HCT116 (cell line): ENCODE measurements around the gene TES. TPM values are rescaled to one million over a fixed set of nuclear protein-coding genes. Genes with fewer than 3 reads are reported as not detected.

Experiments used
- ATAC-seq: fragments of 200-7000 bp; cut with Tn5 transposase; 2 replicates; pipeline ENCODE4 v1.9.1; 2020; ENCODE audit warnings: mild to moderate bottlenecking, moderate library complexity
- BruUV-seq: library from RNA; stranded (reverse); fragments of 400-500 nt; replicated peaks from 2 replicates; lab custom pipeline; 2021; lab: Mats Ljungman, UMichigan
- CTCF ChIA-PET: fragments of 300-600 bp; sonication (Branson Sonifier 250); formaldehyde crosslinking; loops from one replicate; lab custom pipeline; 2021; ENCODE audit warnings: antibody characterized with exemption; lab: Charles Lee
- POLR2A ChIA-PET: fragments of 300-600, 350-600 bp; sonication (Branson Sonifier 250); formaldehyde crosslinking; loops from one replicate; lab custom pipeline; 2021; ENCODE audit warnings: antibody characterized with exemption; lab: Charles Lee
- RAD21 ChIA-PET, 2 experiments: fragments of 300-600 bp; sonication (Branson Sonifier 250); formaldehyde crosslinking; loops; one replicate each; lab custom pipeline; 2023; ENCODE audit warnings: low total read pairs in 2 of 2; ENCODE audit not compliant: uncharacterized antibody in 2 of 2, unreplicated experiment in 2 of 2, low non-redundant PET in 1 of 2; lab: Charles Lee
- DNase-seq: peaks from one replicate; pipeline ENCODE4 v3.0.0-alpha.2; 2010; ENCODE audit warnings: low read depth, low spot score
- H2AFZ ChIP-seq: fragments of 200-600 bp; shearing (Covaris generic), sonication (generic); 2 replicates; pipeline ENCODE4 v1.6.1; 2017; ENCODE audit warnings: low read depth, mixed run types, mixed read lengths, antibody characterized with exemption, low read length; ENCODE audit not compliant: poor library complexity, severe bottlenecking
- H3K27ac ChIP-seq: 2 replicates; pipeline ENCODE4 v1.5.1; 2012; ENCODE audit warnings: low read depth, low read length
- H3K27me3 ChIP-seq: fragments of 200-600 bp; sonication (generic); 2 replicates; pipeline ENCODE4 v1.6.1; 2016; ENCODE audit warnings: mixed run types, low read length, mixed read lengths; ENCODE audit not compliant: insufficient read depth
- H3K36me3 ChIP-seq, 2 experiments: fragments of 200-500 bp in 1 of 2; fragments of 200-600 bp in 1 of 2; sonication (Bioruptor generic) in 1 of 2; sonication (generic) in 1 of 2; 2 replicates each; pipeline versions ENCODE4 v1.5.1 to v1.6.1; 2014 to 2016; ENCODE audit warnings: low read length in 2 of 2, inconsistent platforms in 1 of 2, mixed read lengths in 1 of 2, mixed run types in 1 of 2; ENCODE audit not compliant: insufficient read depth in 2 of 2, control insufficient read depth in 1 of 2
- H3K4me1 ChIP-seq, 2 experiments: fragments of 200-600 bp in 1 of 2; sonication (generic) in 1 of 2; 2 replicates each; pipeline versions ENCODE4 v1.5.1 to v1.6.1; 2012 to 2017; ENCODE audit warnings: low read length in 2 of 2, inconsistent platforms in 1 of 2, mild to moderate bottlenecking in 1 of 2, mixed read lengths in 1 of 2, mixed run types in 1 of 2, moderate library complexity in 1 of 2; ENCODE audit not compliant: insufficient read depth in 2 of 2, control insufficient read depth in 1 of 2
- H3K4me2 ChIP-seq: fragments of 200-600 bp; sonication (generic); 2 replicates; pipeline ENCODE4 v1.6.1; 2017; ENCODE audit warnings: mixed run types, low read length, mixed read lengths
- H3K4me3 ChIP-seq, 2 experiments: fragments of 200-600 bp in 1 of 2; sonication (generic) in 1 of 2; replicated peaks in 1 of 2; 2 replicates each; pipeline ENCODE4 v1.5.1; 2011 to 2016; ENCODE audit warnings: low read length in 2 of 2, control low read depth in 1 of 2, low read depth in 1 of 2, mild to moderate bottlenecking in 1 of 2, mixed read lengths in 1 of 2, mixed run types in 1 of 2
- H3K79me2 ChIP-seq: fragments of 200-600 bp; sonication (generic); 2 replicates; pipeline ENCODE4 v1.6.1; 2017; ENCODE audit warnings: mild to moderate bottlenecking, mixed run types, low read length, moderate library complexity, mixed read lengths; ENCODE audit not compliant: insufficient read depth
- H3K9ac ChIP-seq: fragments of 200-600 bp; sonication (generic); 2 replicates; pipeline ENCODE4 v1.6.1; 2016; ENCODE audit warnings: low read length, mixed read lengths
- H3K9me2 ChIP-seq: fragments of 200-600 bp; sonication (generic), shearing (Covaris generic); 2 replicates; pipeline ENCODE4 v1.6.1; 2017; ENCODE audit warnings: mixed run types, mild to moderate bottlenecking, moderate library complexity; ENCODE audit not compliant: insufficient read depth
- H3K9me3 ChIP-seq, 2 experiments: fragments of 200-500 bp in 1 of 2; fragments of 200-600 bp in 1 of 2; sonication (Bioruptor generic) in 1 of 2; sonication (generic) in 1 of 2; 2 replicates each; pipeline ENCODE4 v1.6.1; 2014 to 2017; ENCODE audit warnings: low read length in 2 of 2, mixed read lengths in 2 of 2, inconsistent platforms in 1 of 2, low read depth in 1 of 2, mild to moderate bottlenecking in 1 of 2, mixed run types in 1 of 2, moderate library complexity in 1 of 2; ENCODE audit not compliant: control insufficient read depth in 1 of 2, insufficient read depth in 1 of 2
- H4K20me1 ChIP-seq: fragments of 200-600 bp; sonication (generic), shearing (Covaris generic); 2 replicates; pipeline ENCODE4 v1.6.1; 2017; ENCODE audit warnings: mixed run types, mild to moderate bottlenecking, moderate library complexity; ENCODE audit not compliant: insufficient read depth
- ELF1 ChIP-seq: IDR thresholded peaks from 2 replicates; pipeline ENCODE4 v1.6.1; 2012; ENCODE audit warnings: low read depth, borderline replicate concordance
- EZH2phosphoT487 ChIP-seq: fragments of 200-600 bp; IDR thresholded peaks from 2 replicates; pipeline ENCODE4 v1.6.1; 2018; ENCODE audit warnings: antibody characterized with exemption, borderline replicate concordance
- JUND ChIP-seq: IDR thresholded peaks from 2 replicates; pipeline ENCODE4 v1.6.1; 2012
- SRF ChIP-seq: IDR thresholded peaks from 2 replicates; pipeline ENCODE4 v1.6.1; 2012; ENCODE audit warnings: low read depth
- TCF7L2 ChIP-seq: IDR thresholded peaks from 2 replicates; pipeline ENCODE4 v1.7.0; 2011; ENCODE audit warnings: borderline replicate concordance, inconsistent platforms; ENCODE audit not compliant: insufficient read depth, insufficient read length; ENCODE audit errors: extremely low read depth
- intact Hi-C: fragments of 100-400 bp; cut with micrococcal nuclease; formaldehyde crosslinking; loops from 2 replicates; pipeline ENCODE4 v1.10.0; 2022
- total RNA-seq: library from RNA; stranded (reverse); gene quantifications from one replicate; pipeline ENCODE4 v1.2.1, GENCODE V29; 2021; ENCODE audit not compliant: unreplicated experiment
- TF ChIP-seq, protein P1 (sequence below): IDR thresholded peaks from 2 replicates; pipeline ENCODE4 v1.6.1; 2012; ENCODE audit warnings: low read depth
- TF ChIP-seq, protein P2 (sequence below): IDR thresholded peaks from 2 replicates; pipeline ENCODE4 v1.6.1; 2011; ENCODE audit warnings: mild to moderate bottlenecking, low read length, moderate library complexity; ENCODE audit not compliant: insufficient replicate concordance; ENCODE audit errors: extremely low read depth

The TES gene
- total RNA-seq, 1 experiment from 2014 or later: 129 TPM

DNA sequence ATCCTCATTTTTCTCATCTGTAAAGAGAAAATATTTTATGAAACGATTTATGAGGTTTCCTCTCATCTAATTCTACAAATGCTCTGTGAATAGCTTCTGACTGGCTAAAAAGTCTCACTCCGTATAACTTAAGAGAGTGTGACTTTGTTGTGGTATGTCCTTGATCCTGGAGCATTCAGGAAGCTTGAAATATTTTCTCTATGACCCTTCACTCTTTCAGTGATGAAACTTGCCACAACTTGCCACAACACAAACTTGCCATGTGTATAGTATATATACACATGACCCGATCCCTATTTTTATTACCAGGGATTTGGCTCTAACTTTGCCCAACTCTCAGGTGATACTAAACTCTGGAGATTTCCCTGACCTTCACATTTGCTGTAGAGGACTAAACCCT is 74.1 kb downstream of the TES start:
- no peak overlapping the region for H3K4me3 ChIP-seq
- TF ChIP-seq, protein P1, sequence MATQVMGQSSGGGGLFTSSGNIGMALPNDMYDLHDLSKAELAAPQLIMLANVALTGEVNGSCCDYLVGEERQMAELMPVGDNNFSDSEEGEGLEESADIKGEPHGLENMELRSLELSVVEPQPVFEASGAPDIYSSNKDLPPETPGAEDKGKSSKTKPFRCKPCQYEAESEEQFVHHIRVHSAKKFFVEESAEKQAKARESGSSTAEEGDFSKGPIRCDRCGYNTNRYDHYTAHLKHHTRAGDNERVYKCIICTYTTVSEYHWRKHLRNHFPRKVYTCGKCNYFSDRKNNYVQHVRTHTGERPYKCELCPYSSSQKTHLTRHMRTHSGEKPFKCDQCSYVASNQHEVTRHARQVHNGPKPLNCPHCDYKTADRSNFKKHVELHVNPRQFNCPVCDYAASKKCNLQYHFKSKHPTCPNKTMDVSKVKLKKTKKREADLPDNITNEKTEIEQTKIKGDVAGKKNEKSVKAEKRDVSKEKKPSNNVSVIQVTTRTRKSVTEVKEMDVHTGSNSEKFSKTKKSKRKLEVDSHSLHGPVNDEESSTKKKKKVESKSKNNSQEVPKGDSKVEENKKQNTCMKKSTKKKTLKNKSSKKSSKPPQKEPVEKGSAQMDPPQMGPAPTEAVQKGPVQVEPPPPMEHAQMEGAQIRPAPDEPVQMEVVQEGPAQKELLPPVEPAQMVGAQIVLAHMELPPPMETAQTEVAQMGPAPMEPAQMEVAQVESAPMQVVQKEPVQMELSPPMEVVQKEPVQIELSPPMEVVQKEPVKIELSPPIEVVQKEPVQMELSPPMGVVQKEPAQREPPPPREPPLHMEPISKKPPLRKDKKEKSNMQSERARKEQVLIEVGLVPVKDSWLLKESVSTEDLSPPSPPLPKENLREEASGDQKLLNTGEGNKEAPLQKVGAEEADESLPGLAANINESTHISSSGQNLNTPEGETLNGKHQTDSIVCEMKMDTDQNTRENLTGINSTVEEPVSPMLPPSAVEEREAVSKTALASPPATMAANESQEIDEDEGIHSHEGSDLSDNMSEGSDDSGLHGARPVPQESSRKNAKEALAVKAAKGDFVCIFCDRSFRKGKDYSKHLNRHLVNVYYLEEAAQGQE: no peak
- TF ChIP-seq, protein P2, sequence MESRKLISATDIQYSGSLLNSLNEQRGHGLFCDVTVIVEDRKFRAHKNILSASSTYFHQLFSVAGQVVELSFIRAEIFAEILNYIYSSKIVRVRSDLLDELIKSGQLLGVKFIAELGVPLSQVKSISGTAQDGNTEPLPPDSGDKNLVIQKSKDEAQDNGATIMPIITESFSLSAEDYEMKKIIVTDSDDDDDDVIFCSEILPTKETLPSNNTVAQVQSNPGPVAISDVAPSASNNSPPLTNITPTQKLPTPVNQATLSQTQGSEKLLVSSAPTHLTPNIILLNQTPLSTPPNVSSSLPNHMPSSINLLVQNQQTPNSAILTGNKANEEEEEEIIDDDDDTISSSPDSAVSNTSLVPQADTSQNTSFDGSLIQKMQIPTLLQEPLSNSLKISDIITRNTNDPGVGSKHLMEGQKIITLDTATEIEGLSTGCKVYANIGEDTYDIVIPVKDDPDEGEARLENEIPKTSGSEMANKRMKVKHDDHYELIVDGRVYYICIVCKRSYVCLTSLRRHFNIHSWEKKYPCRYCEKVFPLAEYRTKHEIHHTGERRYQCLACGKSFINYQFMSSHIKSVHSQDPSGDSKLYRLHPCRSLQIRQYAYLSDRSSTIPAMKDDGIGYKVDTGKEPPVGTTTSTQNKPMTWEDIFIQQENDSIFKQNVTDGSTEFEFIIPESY: no peak
- TF ChIP-seq TCF7L2: no peak
- TF ChIP-seq JUND: no peak; the same call in 1 of the 2 replicates
- TF ChIP-seq ELF1: no peak
- no peak for TF ChIP-seq SRF
- TF ChIP-seq EZH2phosphoT487: no peak
- TF ChIP-seq, all 23 proteins: peak for 0
- ATAC-seq (peak; percentile 58), DNase-seq (no peak)
- peak overlapping the region; percentile 56; the same call in 1 of the 2 replicates for H3K27ac ChIP-seq
- peaks cover 42 to 47% of the 10 kb centered on the region in 2 experiments for H3K4me1 ChIP-seq
- intact Hi-C loops: no loop called here
- no peaks in the 10 kb centered on the region for H3K36me3 ChIP-seq
- H3K9me2 ChIP-seq: no peaks in the 10 kb centered on the region
- no peak overlapping the region for H3K9ac ChIP-seq
- no peaks in the 10 kb centered on the region for H3K9me3 ChIP-seq
- H3K27me3 ChIP-seq: no peaks in the 10 kb centered on the region
- no TSS peak for BruUV-seq
- H2AFZ ChIP-seq: no peak overlapping the region
- ChIA-PET POLR2A (interaction anchor here (1.7 kb wide), 1 partner anchor 12 kb away, joined by 5 read pairs; no protein-coding TSS in a partner anchor), RAD21 (no interaction called here), CTCF (no interaction called here)
- peak overlapping the region; percentile 31 for H3K4me2 ChIP-seq
- no peaks in the 10 kb centered on the region for H4K20me1 ChIP-seq
- H3K79me2 ChIP-seq: no peaks in the 10 kb centered on the region
